Right lobe of liver (tissue), 6 donors: ENCODE results near the gene UBTD2. TPM values are rescaled to one million over a fixed set of nuclear protein-coding genes. Genes with fewer than 3 reads are reported as not detected.

ENCODE experiments used
- ATAC-seq, 4 donors: fragments of 200-7000 bp; cut with Tn5 transposase; one replicate each; pipeline ENCODE4 v1.9.1; 2020; ENCODE audit warnings: mild to moderate bottlenecking in 4 of 4, moderate library complexity in 4 of 4
- DNase-seq, 3 donors: peaks; one replicate each; pipeline ENCODE4 v3.0.0-alpha.2; 2020
- H3K27ac ChIP-seq, 3 donors: fragments of 200-600 bp; one replicate each; pipeline ENCODE4 v1.8.0; 2022
- H3K27me3 ChIP-seq, 2 donors: fragments of 200-600 bp; one replicate each; pipeline ENCODE4 v1.8.0; 2022
- H3K36me3 ChIP-seq, 4 donors: fragments of 200-600 bp; sonication (generic) in 1 of 4; one replicate each; pipeline versions ENCODE4 v1.5.1 to v1.8.0; 2017 to 2022; ENCODE audit warnings: control low read depth in 1 of 4
- H3K4me1 ChIP-seq, 4 donors: fragments of 200-600 bp; sonication (generic) in 1 of 4; one replicate each; pipeline versions ENCODE4 v1.5.1 to v1.8.0; 2017 to 2022; ENCODE audit warnings: control low read depth in 1 of 4
- H3K4me3 ChIP-seq, 3 donors: fragments of 200-600 bp; one replicate each; pipeline ENCODE4 v1.8.0; 2022
- H3K9me3 ChIP-seq, 4 donors: fragments of 200-600 bp; sonication (generic) in 1 of 4; one replicate each; pipeline versions ENCODE4 v1.5.1 to v1.8.0; 2017 to 2022; ENCODE audit warnings: control low read depth in 1 of 4
- CTCF ChIP-seq, 4 donors: fragments of 200-600 bp in 3 of 4; fragments of 450-650 bp in 1 of 4; IDR thresholded peaks; one replicate each; pipeline versions ENCODE4 v1.5.1 to v1.8.0; 2016 to 2022; ENCODE audit warnings: antibody characterized with exemption in 4 of 4, mild to moderate bottlenecking in 2 of 4
- POLR2A ChIP-seq: fragments of 450-650 bp; IDR thresholded peaks from one replicate; pipeline ENCODE4 v1.6.1; 2017; ENCODE audit warnings: antibody characterized with exemption, mild to moderate bottlenecking
- WGBS: methylation state at CpG from one replicate; pipeline ENCODE4 v1.1.6; 2018; ENCODE audit warnings: low coverage, low lambda C conversion rate; ENCODE audit not compliant: insufficient coverage; ENCODE audit errors: missing lambda C conversion rate; 5-methylcytosine and 5-hydroxymethylcytosine counted together
- intact Hi-C, 2 donors: fragments of 100-400 bp; cut with DNase I; formaldehyde crosslinking; loops; one replicate each; pipeline versions ENCODE4 v1.11.2 to v1.14.1; 2022
- total RNA-seq, 6 experiments: library from RNA; depleted of rRNA in 2 of 6; stranded (reverse); fragments of >200 nt in 2 of 6; fragmentation: NEBNext Ultra II Directional in 3 of 6; extraction: Animal tissue kit (Norgen Biotek cat#: 25700) in 3 of 6; gene quantifications; one replicate each; pipeline versions ENCODE4 v1.1.0 to v1.2.4, GENCODE V29; 2016 to 2023
- donor health status: DM: no; HTN: yes; CAD: no.
- donor health status: DM: no; HTN: no; CAD: no.
- donor health status: DM: no; HTN: no; CAD: no.
- donor health status: DM: no; HTN: yes; CAD: no.
- donor health status: DM: no; HTN: yes; CAD: no.

UBTD2 gene
- total RNA-seq, 6 experiments from 2014 or later = 6.7 to 11.7 (median 9.2) TPM

GRCh38 chr5:172224996-172225395 lies 58.6 kb downstream of the UBTD2 start:
- 93% methylated on average over 1 of the region's 1 CpG for WGBS
- intact Hi-C loops = no loop called here

GRCh38 chr5:172223901-172224873 lies 59.4 kb downstream of the UBTD2 start:
- Histone ChIP-seq H3K9me3 (no peaks in the 10 kb centered on the region), H3K4me3 (no peak overlapping the region), H3K36me3 (no peaks in the 10 kb centered on the region), H3K27me3 (no peaks in the 10 kb centered on the region), H3K27ac (no peak overlapping the region), H3K4me1 (no peaks in the 10 kb centered on the region)
- intact Hi-C loops = no loop called here
- DNase-seq (no peak), ATAC-seq (no peak)
- no peak for TF ChIP-seq POLR2A
- TF ChIP-seq CTCF (IDR thresholded peaks at IDR 0.05) = no peak
- WGBS = 89% methylated on average over 8 of the region's 10 CpGs

More at GRCh38 chr5:172224996-172225395, 58.6 kb downstream of the UBTD2 start:
- DNase-seq = no peak
- H3K36me3 ChIP-seq = no peaks in the 10 kb centered on the region
- H3K27me3 ChIP-seq = no peaks in the 10 kb centered on the region
- no peaks in the 10 kb centered on the region for H3K9me3 ChIP-seq
- H3K4me3 ChIP-seq = no peak overlapping the region
- ATAC-seq = no peak
- TF ChIP-seq POLR2A (no peak), CTCF (IDR thresholded peaks at IDR 0.05) (no peak)
- no peaks in the 10 kb centered on the region for H3K4me1 ChIP-seq
- no peak overlapping the region for H3K27ac ChIP-seq

GRCh38 chr5:172219296-172219695 lies 64.3 kb downstream of the UBTD2 start:
- Histone ChIP-seq H3K9me3 (no peaks in the 10 kb centered on the region), H3K4me3 (no peak overlapping the region), H3K4me1 (no peaks in the 10 kb centered on the region), H3K27ac (no peak overlapping the region), H3K36me3 (no peaks in the 10 kb centered on the region), H3K27me3 (no peaks in the 10 kb centered on the region)
- intact Hi-C loops = no loop called here
- WGBS = 100% methylated on average over 2 of the region's 2 CpGs
- no peak for DNase-seq
- no peak for ATAC-seq
- TF ChIP-seq CTCF (IDR thresholded peaks at IDR 0.05) = no peak
- TF ChIP-seq POLR2A = no peak

- ATAC-seq (no peak), DNase-seq (no peak)
- Histone ChIP-seq H3K9me3 (no peaks in the 10 kb centered on the region), H3K4me1 (no peaks in the 10 kb centered on the region), H3K27me3 (no peaks in the 10 kb centered on the region), H3K27ac (no peak overlapping the region), H3K4me3 (no peak overlapping the region), H3K36me3 (peaks cover 0 to 5% (median 0%) of the 10 kb centered on the region in 4 donors)
- TF ChIP-seq CTCF (IDR thresholded peaks at IDR 0.05) (no peak), POLR2A (no peak)
- WGBS = 100% methylated on average over 3 of the region's 3 CpGs
- intact Hi-C loops = no loop called here
Measured at GRCh38 chr5:172216345-172216744, 67.2 kb downstream of the UBTD2 start.
